PFSK-1 (cell line): ENCODE measurements around the gene ANKRD37.

Experiments used
- FOXP2 ChIP-seq: optimal IDR thresholded peaks from 2 replicates; pipeline ENCODE3; 2011; ENCODE audit warnings: borderline replicate concordance, control low read depth, inconsistent platforms; ENCODE audit not compliant: insufficient read depth; ENCODE audit errors: extremely low read length, extremely low read depth
- POLR2AphosphoS5 ChIP-seq: IDR thresholded peaks from 2 replicates; pipeline ENCODE4 v1.6.1; 2012; ENCODE audit warnings: low read depth, mild to moderate bottlenecking, control low read depth, low read length, moderate library complexity
- SIN3A ChIP-seq: IDR thresholded peaks from 2 replicates; pipeline ENCODE4 v1.6.1; 2012; ENCODE audit warnings: mild to moderate bottlenecking, low read length, moderate library complexity, borderline replicate concordance; ENCODE audit not compliant: insufficient read depth
- TAF1 ChIP-seq: IDR thresholded peaks from 2 replicates; pipeline ENCODE4 v1.6.1; 2012; ENCODE audit warnings: low read length, control low read depth, borderline replicate concordance; ENCODE audit not compliant: insufficient read depth
- TF ChIP-seq, protein P1 (sequence below), 2 experiments: IDR thresholded peaks; 2 replicates each; pipeline versions ENCODE4 v1.6.1 to v1.8.0; 2011 to 2012; ENCODE audit warnings: low read depth in 2 of 2, low read length in 2 of 2, control low read depth in 1 of 2, inconsistent platforms in 1 of 2, mild to moderate bottlenecking in 1 of 2, moderate library complexity in 1 of 2; ENCODE audit not compliant: insufficient read depth in 1 of 2

ANKRD37 gene

DNA sequence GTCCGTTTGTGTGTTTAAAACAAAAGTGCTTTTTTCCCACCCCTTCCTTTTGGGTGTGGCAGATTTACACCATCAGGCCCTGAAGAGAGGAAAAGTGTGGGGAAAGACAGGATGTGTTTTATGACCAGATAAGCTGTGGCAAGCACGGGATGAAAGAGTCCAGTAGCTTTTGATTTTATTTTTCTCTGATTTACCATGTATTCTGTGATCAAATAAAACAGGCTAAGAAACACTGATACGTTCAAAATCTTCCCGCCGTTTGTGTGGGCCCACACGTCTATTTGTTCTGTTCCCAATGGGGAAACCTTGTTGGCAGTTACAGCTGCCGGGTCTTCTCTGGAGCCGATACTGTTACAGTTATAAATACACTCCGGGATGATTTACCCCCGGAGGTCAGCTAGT, 11.7 kb upstream of the ANKRD37 start:
- TF ChIP-seq SIN3A (no peak), POLR2AphosphoS5 (no peak), FOXP2 (no peak), TAF1 (no peak)
- TF ChIP-seq, protein P1, sequence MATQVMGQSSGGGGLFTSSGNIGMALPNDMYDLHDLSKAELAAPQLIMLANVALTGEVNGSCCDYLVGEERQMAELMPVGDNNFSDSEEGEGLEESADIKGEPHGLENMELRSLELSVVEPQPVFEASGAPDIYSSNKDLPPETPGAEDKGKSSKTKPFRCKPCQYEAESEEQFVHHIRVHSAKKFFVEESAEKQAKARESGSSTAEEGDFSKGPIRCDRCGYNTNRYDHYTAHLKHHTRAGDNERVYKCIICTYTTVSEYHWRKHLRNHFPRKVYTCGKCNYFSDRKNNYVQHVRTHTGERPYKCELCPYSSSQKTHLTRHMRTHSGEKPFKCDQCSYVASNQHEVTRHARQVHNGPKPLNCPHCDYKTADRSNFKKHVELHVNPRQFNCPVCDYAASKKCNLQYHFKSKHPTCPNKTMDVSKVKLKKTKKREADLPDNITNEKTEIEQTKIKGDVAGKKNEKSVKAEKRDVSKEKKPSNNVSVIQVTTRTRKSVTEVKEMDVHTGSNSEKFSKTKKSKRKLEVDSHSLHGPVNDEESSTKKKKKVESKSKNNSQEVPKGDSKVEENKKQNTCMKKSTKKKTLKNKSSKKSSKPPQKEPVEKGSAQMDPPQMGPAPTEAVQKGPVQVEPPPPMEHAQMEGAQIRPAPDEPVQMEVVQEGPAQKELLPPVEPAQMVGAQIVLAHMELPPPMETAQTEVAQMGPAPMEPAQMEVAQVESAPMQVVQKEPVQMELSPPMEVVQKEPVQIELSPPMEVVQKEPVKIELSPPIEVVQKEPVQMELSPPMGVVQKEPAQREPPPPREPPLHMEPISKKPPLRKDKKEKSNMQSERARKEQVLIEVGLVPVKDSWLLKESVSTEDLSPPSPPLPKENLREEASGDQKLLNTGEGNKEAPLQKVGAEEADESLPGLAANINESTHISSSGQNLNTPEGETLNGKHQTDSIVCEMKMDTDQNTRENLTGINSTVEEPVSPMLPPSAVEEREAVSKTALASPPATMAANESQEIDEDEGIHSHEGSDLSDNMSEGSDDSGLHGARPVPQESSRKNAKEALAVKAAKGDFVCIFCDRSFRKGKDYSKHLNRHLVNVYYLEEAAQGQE (IDR thresholded peaks at IDR 0.05; ENCODE audit: insufficient read depth in 1 of 2, low read depth in 2 of 2, low read length in 2 of 2): no peak

DNA sequence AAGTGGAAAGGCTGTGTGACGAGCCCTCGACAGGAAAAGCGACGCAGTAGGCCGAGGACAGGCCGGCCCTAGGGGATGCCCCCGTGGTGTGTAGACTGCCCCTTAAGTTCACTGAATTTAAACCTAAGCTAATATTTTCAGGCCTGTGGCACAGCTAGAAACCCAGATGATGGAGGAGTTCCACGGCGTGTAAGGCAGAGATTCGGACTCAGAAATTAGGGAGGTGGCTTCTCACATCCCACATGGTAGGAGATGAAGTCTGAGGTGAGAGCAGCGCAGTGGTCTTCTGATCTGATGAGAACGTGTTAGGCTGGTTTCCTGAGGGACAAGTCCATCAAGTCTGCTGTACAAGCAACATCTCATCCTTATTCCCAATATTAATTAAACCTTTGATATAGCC, 8.7 kb upstream of the ANKRD37 start:
- TF ChIP-seq, protein P1 (IDR thresholded peaks at IDR 0.05; ENCODE audit: insufficient read depth in 1 of 2, low read depth in 2 of 2, low read length in 2 of 2): no peak
- TF ChIP-seq FOXP2 (no peak), POLR2AphosphoS5 (no peak), TAF1 (no peak), SIN3A (no peak)

DNA sequence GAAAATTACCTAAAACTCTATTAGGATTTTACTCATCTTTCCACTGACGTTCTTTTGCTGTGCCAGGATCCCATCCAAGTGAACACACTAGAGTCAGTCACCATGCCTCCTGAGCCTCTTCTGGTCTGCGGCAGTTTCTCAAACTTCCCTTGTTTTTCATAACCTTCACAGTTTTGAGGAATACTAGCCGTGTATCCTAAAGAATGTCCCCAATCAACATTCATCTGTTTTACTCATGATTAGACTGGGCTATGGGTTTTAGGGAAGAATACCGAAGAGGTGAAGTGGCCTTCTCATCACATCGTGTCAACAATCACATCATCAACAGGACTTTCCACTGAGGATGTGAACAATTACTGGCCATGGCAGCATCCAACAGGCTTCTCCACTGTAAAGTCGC, 5.7 kb upstream of the ANKRD37 start:
- TF ChIP-seq POLR2AphosphoS5: no peak

DNA sequence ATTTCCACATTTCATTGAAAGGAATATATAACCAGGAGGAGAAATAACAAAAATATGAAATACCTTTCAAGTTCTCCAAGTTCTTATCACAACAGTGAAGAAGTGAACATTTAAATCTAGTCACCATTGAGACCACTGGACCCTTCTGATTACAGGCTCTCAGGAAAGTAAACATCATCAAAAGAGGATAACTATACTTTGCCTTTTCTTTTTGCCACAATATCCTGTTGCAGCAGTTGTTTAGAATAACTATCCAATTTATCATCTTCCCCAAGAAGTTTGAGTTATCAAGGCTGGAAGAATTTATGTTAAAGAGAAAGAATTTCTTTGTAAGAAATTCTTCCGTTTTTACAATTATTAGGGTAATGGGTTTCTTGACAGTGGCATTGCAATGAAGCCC, 4.5 kb upstream of the ANKRD37 start:
- TF ChIP-seq, protein P1 (IDR thresholded peaks at IDR 0.05; ENCODE audit: insufficient read depth in 1 of 2, low read depth in 2 of 2, low read length in 2 of 2): no peak
- no peak for TF ChIP-seq FOXP2
- TF ChIP-seq SIN3A: no peak
- no peak for TF ChIP-seq POLR2AphosphoS5
- TF ChIP-seq TAF1: no peak

DNA sequence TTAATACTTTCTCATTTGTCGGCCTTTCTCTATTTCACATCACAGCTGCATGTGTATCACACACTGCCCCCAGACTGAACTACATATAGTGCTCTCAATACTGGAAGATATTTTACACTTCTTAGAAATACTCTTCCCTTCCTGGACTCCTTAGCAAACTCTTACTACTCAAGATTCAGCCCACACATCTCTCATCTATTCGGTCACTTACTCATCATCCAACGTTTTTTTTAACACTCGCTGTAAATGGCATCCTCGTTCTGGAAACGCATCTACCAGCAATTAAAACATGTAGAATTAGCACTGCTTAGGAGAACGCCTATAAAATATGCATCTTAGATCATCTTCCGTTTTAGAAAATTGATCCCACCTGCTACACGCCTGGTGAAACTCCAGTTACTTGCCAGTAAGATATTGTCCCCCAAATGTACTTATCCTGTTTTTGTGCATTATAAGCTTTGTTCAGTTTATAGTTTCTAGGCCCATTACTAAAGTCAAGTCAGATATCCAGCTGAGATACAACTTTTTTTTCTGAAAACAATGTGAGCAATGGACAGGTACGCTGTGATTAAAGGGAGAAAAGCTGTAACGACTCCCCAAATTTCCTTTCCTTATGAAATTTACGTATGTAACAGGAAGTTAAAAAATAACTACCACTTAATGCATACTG, 1.9 kb upstream of the ANKRD37 start:
- no peak for TF ChIP-seq SIN3A
- TF ChIP-seq FOXP2: no peak
- TF ChIP-seq, protein P1 (IDR thresholded peaks at IDR 0.05; ENCODE audit: insufficient read depth in 1 of 2, low read depth in 2 of 2, low read length in 2 of 2): no peak
